Prostate gland (tissue), 2 donors: Measurements from ENCODE around the gene ALKBH5. TPM values are rescaled to one million over a fixed set of nuclear protein-coding genes. Genes with fewer than 3 reads are reported as not detected.

Source experiments
- DNase-seq: peaks from one replicate; pipeline ENCODE4 v3.0.0-alpha.2; 2019; ENCODE audit warnings: low spot score
- H3K27ac ChIP-seq, 2 donors: fragments of 200-600 bp; sonication (generic); 2 replicates each; pipeline ENCODE4 v1.5.1; 2017 to 2019
- H3K27me3 ChIP-seq: fragments of 200-600 bp; sonication (generic); replicated peaks from 2 replicates; pipeline ENCODE4 v1.5.1; 2019; ENCODE audit not compliant: insufficient read depth
- H3K36me3 ChIP-seq, 2 donors: fragments of 200-600 bp; sonication (generic); 1 replicate in 1 of 2; 2 replicates in 1 of 2; pipeline versions ENCODE4 v1.5.1 to v1.8.1; 2017 to 2019
- H3K4me1 ChIP-seq: fragments of 200-600 bp; sonication (generic); replicated peaks from 2 replicates; pipeline ENCODE4 v1.5.1; 2019
- H3K4me3 ChIP-seq, 2 donors: fragments of 200-600 bp; sonication (generic); 2 replicates each; pipeline ENCODE4 v1.5.1; 2017 to 2019
- H3K9me3 ChIP-seq: fragments of 200-600 bp; sonication (generic); 2 replicates; pipeline ENCODE4 v1.5.1; 2017
- POLR2A ChIP-seq: fragments of 450-650 bp; IDR thresholded peaks from one replicate; pipeline ENCODE4 v1.6.1; 2016; ENCODE audit warnings: antibody characterized with exemption, mild to moderate bottlenecking
- POLR2AphosphoS5 ChIP-seq: sonication (generic); formaldehyde crosslinking; IDR thresholded peaks from one replicate; pipeline ENCODE4 v1.6.1; 2017; ENCODE audit warnings: antibody characterized with exemption
- WGBS: methylation state at CpG from one replicate; pipeline ENCODE4 v1.1.5; 2018; 5-methylcytosine and 5-hydroxymethylcytosine counted together
- intact Hi-C: fragments of 100-400 bp; cut with DNase I; formaldehyde crosslinking; loops from one replicate; pipeline ENCODE4 v1.14.2; 2022
- total RNA-seq, 2 donors: library from RNA; depleted of rRNA; stranded (reverse); fragments of >200 nt; gene quantifications; one replicate each; pipeline ENCODE4 v1.1.0, GENCODE V29; 2016
- TF ChIP-seq, protein P1 (sequence below), 4 experiments: fragments of 200-600 bp in 2 of 4; fragments of 450-650 bp in 2 of 4; sonication (generic) in 2 of 4; IDR thresholded peaks; 1 replicate in 3 of 4; 2 replicates in 1 of 4; pipeline ENCODE4 v1.5.1; 2016 to 2019; ENCODE audit warnings: antibody characterized with exemption in 4 of 4, mild to moderate bottlenecking in 2 of 4, moderate library complexity in 2 of 4

ALKBH5 gene
- total RNA-seq, 2 donors from 2014 or later = 132 to 230 TPM

DNA sequence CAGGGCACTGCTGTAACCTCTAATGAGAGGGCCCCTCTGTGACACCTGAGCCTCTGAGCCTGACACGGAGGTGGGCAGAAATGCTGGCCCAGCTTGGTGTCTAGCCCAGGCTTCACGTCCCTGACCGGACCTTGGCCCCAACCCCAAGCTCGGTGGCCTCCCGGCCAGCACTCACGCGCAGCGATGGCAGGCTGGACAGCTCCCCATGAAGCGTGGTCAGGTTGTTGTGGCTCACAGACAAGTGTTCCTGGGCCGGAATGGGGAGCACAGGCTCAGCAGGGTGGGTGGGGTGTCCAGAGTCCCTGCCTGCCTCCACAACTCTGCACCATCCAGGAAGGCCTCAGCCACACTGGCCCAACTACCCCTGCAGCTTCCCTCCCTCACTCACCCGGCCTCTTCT is 72.7 kb downstream of the ALKBH5 start:
- no peak for TF ChIP-seq POLR2AphosphoS5
- no peak for TF ChIP-seq POLR2A
- TF ChIP-seq, protein P1, sequence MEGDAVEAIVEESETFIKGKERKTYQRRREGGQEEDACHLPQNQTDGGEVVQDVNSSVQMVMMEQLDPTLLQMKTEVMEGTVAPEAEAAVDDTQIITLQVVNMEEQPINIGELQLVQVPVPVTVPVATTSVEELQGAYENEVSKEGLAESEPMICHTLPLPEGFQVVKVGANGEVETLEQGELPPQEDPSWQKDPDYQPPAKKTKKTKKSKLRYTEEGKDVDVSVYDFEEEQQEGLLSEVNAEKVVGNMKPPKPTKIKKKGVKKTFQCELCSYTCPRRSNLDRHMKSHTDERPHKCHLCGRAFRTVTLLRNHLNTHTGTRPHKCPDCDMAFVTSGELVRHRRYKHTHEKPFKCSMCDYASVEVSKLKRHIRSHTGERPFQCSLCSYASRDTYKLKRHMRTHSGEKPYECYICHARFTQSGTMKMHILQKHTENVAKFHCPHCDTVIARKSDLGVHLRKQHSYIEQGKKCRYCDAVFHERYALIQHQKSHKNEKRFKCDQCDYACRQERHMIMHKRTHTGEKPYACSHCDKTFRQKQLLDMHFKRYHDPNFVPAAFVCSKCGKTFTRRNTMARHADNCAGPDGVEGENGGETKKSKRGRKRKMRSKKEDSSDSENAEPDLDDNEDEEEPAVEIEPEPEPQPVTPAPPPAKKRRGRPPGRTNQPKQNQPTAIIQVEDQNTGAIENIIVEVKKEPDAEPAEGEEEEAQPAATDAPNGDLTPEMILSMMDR (IDR thresholded peaks at IDR 0.05) = no peak
- Histone ChIP-seq H3K9me3 (no peaks in the 10 kb centered on the region), H3K36me3 (peaks cover 5 to 7% of the 10 kb centered on the region in 2 donors), H3K4me1 (peaks cover 14% of the 10 kb centered on the region), H3K27ac (no peak overlapping the region), H3K27me3 (no peaks in the 10 kb centered on the region), H3K4me3 (no peak overlapping the region)
- intact Hi-C loops = loop anchor here (5.0 kb wide), 1 partner anchor 56 kb away; the partner anchor contains the start of gene TOP3A
- WGBS = 81% methylated on average over 11 of the region's 11 CpGs
- no peak for DNase-seq

GRCh38 chr17:18256776-18257175 is 73.1 kb downstream of the ALKBH5 start:
- no peak for TF ChIP-seq POLR2A
- no peak for TF ChIP-seq POLR2AphosphoS5
- TF ChIP-seq, protein P1 (IDR thresholded peaks at IDR 0.05) = no peak
- H3K27ac ChIP-seq = peak overlapping the region in 1 of 2 donors; percentile 93
- peak overlapping the region in 1 of 2 donors; percentile 73 for H3K4me3 ChIP-seq
- peaks cover 5 to 7% of the 10 kb centered on the region in 2 donors for H3K36me3 ChIP-seq
- no peak for DNase-seq
- H3K9me3 ChIP-seq = no peaks in the 10 kb centered on the region
- intact Hi-C loops = loop anchor here (5.0 kb wide), 1 partner anchor 56 kb away; the partner anchor contains the start of gene TOP3A
- WGBS = 80% methylated on average over 7 of the region's 7 CpGs
- peaks cover 14% of the 10 kb centered on the region for H3K4me1 ChIP-seq
- no peaks in the 10 kb centered on the region for H3K27me3 ChIP-seq

DNA sequence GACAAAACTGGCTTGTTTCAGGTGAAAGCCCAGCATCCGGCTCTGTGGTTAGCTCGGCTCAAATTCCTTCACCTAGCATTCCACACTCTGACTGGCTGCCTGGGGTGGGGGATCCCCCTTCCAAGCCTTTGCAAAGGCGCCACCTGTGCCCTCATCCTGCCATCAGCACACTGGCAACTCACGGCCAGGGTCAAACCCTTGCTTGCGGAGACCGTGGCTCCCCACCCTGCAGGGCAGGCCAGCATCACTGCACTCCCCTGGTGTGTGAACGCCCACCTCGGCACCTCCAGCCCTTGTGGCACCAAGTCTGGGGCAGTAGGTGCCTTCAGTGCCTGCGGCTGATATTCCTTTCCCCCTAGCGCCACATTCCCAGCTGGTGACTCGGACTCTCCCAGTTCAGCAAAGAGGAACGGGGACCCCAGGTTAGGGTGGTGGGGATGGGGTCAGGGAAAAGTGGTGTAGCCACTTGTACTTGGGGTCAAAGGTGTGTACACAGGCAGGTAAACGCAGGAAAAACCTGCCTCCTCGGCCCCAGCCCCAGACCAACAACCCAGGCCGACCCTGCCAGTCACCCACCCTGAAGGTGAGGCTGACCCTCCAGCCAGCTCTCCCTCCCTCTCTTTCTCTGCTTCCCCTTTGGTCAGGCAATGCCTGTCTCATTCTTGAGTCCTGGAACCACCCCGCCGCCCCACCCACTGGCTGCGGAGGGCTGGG is 73.8 kb downstream of the ALKBH5 start:
- 13% methylated on average over 18 of the region's 18 CpGs for WGBS
- intact Hi-C loops = loop anchor here (5.0 kb wide), 1 partner anchor 55 kb away; the partner anchor contains the start of gene TOP3A

GRCh38 chr17:18257982-18258355 is 74.3 kb downstream of the ALKBH5 start:
- peaks cover 5 to 7% of the 10 kb centered on the region in 2 donors for H3K36me3 ChIP-seq
- peaks cover 14% of the 10 kb centered on the region for H3K4me1 ChIP-seq
- DNase-seq = peak; percentile 54
- TF ChIP-seq, protein P1 (IDR thresholded peaks at IDR 0.05) = no peak
- no peak for TF ChIP-seq POLR2AphosphoS5
- TF ChIP-seq POLR2A = peak; percentile 38
- no peaks in the 10 kb centered on the region for H3K27me3 ChIP-seq
- intact Hi-C loops = loop anchor here (5.0 kb wide), 1 partner anchor 54 kb away; the partner anchor contains the start of gene TOP3A
- peak overlapping the region; percentile 73 to 98 for H3K4me3 ChIP-seq
- WGBS = 0% methylated on average over 12 of the region's 16 CpGs
- H3K27ac ChIP-seq = peak overlapping the region; percentile 85 to 93
- no peaks in the 10 kb centered on the region for H3K9me3 ChIP-seq

More for the DNA sequence above, 73.8 kb downstream of the ALKBH5 start:
- H3K27ac ChIP-seq = peak overlapping the region; percentile 85 to 93
- H3K4me1 ChIP-seq = peaks cover 14% of the 10 kb centered on the region
- peaks cover 5 to 7% of the 10 kb centered on the region in 2 donors for H3K36me3 ChIP-seq
- H3K9me3 ChIP-seq = no peaks in the 10 kb centered on the region
- peak overlapping the region; percentile 73 to 98 for H3K4me3 ChIP-seq
- H3K27me3 ChIP-seq = no peaks in the 10 kb centered on the region
- TF ChIP-seq, protein P1 (IDR thresholded peaks at IDR 0.05) = no peak
- TF ChIP-seq POLR2AphosphoS5 (no peak), POLR2A (peak; percentile 11)
- DNase-seq = peak; percentile 35
